ENCODE measurements around the gene XAF1. TPM values are rescaled to one million over a fixed set of nuclear protein-coding genes. Genes with fewer than 3 reads are reported as not detected.

The XAF1 gene
- total RNA-seq, 1 donor from 2014 or later: not detected

DNA sequence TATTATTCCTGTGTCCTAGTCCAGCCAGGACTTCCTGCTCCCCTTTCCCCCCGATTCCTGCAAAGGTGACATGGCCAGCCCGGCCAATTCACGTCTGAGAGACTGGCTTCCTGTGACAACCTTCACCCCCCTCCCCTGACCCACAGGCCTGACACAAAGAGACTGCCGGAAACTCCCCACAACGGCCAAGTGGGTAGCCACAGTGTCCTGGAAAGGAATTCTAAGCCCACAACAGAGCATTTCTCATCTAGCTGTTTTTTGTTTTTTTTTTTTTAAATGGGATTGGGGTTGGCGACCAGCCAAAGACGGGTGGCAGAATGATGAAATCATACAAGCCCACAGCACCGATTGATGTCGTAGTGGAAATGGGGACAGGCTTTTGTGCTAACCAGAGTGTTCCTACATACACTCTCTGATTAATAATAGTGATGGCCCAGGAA, 2.8 kb upstream of the XAF1 start:
- Mint-ChIP-seq H3K9me3 (ENCODE audit: low read depth) (no peaks in the 10 kb centered on the region), H3K36me3 (ENCODE audit: insufficient read depth) (no peaks in the 10 kb centered on the region), H3K27me3 (peaks cover 15% of the 10 kb centered on the region), H3K4me1 (ENCODE audit: low read depth) (no peaks in the 10 kb centered on the region), H3K4me3 (ENCODE audit: low read depth) (no peak overlapping the region), H3K27ac (no peak overlapping the region)
- TF ChIP-seq, protein P1, sequence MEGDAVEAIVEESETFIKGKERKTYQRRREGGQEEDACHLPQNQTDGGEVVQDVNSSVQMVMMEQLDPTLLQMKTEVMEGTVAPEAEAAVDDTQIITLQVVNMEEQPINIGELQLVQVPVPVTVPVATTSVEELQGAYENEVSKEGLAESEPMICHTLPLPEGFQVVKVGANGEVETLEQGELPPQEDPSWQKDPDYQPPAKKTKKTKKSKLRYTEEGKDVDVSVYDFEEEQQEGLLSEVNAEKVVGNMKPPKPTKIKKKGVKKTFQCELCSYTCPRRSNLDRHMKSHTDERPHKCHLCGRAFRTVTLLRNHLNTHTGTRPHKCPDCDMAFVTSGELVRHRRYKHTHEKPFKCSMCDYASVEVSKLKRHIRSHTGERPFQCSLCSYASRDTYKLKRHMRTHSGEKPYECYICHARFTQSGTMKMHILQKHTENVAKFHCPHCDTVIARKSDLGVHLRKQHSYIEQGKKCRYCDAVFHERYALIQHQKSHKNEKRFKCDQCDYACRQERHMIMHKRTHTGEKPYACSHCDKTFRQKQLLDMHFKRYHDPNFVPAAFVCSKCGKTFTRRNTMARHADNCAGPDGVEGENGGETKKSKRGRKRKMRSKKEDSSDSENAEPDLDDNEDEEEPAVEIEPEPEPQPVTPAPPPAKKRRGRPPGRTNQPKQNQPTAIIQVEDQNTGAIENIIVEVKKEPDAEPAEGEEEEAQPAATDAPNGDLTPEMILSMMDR (IDR thresholded peaks at IDR 0.05; ENCODE audit: unreplicated experiment): no peak
- DNase-seq (ENCODE audit: low spot score, unreplicated experiment): no peak

DNA sequence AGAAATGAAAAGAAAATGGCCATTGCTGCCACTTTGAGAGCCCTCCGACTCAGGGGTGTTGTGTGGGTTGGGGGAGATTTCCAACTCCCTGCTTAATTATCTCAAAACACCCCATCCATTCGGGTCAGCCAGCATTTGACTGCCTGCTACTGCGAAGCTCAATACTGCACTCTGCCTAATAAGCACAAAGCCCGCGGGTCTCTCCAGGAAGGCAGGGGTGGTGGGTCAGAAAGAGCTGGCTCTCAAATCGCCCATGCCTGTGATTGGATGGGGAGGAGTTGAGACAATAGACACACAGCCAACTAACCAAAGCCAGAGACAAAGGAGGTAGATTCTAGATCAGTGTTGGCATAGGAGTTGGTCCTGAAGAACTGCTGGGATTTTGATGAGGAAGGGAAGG, 2.3 kb upstream of the XAF1 start:
- Mint-ChIP-seq H3K4me3 (ENCODE audit: low read depth) (no peak overlapping the region), H3K9me3 (ENCODE audit: low read depth) (no peaks in the 10 kb centered on the region), H3K27me3 (peaks cover 18% of the 10 kb centered on the region), H3K27ac (no peak overlapping the region), H3K36me3 (ENCODE audit: insufficient read depth) (no peaks in the 10 kb centered on the region), H3K4me1 (ENCODE audit: low read depth) (no peaks in the 10 kb centered on the region)
- no peak for DNase-seq (ENCODE audit: low spot score, unreplicated experiment)
- TF ChIP-seq, protein P1 (IDR thresholded peaks at IDR 0.05; ENCODE audit: unreplicated experiment): no peak

DNA sequence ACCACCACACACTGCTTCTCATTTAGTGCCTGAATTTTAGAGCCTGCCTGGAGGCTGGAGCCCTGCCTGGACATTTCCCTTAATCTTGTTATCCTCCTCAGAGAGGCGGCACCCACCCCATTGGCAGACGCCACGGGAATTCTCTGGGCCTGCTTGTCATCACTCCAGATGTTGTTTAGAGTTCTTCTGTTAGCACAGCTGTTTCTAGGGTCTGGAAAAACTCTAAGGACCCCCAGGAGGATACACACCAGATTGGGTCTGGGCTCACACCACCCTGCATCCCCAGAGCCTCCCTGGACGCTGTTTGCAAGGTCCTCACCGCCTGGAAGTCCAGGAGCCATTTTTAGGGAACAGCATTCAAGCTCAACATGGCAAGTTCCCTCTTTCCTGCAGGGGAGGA, 565 bp upstream of the XAF1 start:
- Mint-ChIP-seq H3K9me3 (ENCODE audit: low read depth) (no peaks in the 10 kb centered on the region), H3K27me3 (peaks cover 18% of the 10 kb centered on the region), H3K27ac (no peak overlapping the region), H3K4me3 (ENCODE audit: low read depth) (no peak overlapping the region), H3K4me1 (ENCODE audit: low read depth) (no peaks in the 10 kb centered on the region), H3K36me3 (ENCODE audit: insufficient read depth) (no peaks in the 10 kb centered on the region)
- no peak for DNase-seq (ENCODE audit: low spot score, unreplicated experiment)
- TF ChIP-seq, protein P1 (IDR thresholded peaks at IDR 0.05; ENCODE audit: unreplicated experiment): no peak

DNA sequence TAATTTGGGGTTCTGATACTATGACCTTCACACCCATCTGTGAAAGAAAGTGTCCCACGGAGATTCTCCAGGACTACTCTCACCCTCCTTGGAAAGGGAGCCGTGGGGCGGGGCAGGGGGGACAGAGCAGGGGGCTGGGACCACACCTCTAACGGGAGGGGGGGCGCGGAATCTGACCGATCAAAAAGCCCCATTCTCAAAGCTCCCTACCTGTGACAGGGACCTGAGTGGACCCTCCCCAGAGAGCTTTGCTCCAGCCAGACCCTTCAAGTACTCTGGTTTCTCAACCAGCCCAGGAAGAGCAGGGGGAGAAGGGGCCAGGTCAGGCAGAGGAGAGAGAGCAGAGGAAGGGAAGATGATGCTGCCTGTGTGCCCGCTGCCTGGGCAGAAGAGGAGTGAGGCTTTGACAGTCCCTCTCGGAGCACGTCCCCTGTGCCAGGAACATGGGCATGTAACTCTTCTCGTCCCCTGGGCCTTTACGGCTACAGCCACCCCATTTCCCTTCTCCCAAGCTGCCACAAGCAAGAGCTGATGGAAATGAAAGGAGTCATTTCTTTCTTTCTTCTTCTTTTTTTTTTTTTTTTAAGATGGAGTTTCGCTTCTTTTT, 682 bp downstream of the XAF1 start:
- no peak for DNase-seq (ENCODE audit: low spot score, unreplicated experiment)
- Mint-ChIP-seq H3K27ac (no peak overlapping the region), H3K4me3 (ENCODE audit: low read depth) (no peak overlapping the region), H3K4me1 (ENCODE audit: low read depth) (no peaks in the 10 kb centered on the region), H3K9me3 (ENCODE audit: low read depth) (no peaks in the 10 kb centered on the region), H3K27me3 (peaks cover 18% of the 10 kb centered on the region), H3K36me3 (ENCODE audit: insufficient read depth) (no peaks in the 10 kb centered on the region)
- TF ChIP-seq, protein P1 (IDR thresholded peaks at IDR 0.05; ENCODE audit: unreplicated experiment): no peak

DNA sequence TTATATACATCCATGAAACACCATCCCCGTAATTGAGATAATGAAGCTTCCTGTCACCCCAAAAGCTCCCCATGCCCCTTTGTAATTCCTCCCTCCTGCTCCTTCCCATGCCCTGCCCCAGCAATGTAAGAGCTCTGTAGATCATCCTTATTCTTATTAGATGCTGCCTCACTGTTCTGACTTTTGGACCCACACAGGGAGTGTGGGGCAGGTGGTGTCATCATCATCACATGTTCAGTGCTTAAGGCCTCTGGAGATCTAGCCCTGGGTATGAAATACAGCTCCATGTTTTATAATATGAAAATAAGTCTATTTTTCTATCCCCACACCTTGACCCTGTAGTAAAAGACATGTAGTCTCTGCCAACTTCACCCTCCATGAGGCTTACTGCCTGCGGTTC, 1.9 kb downstream of the XAF1 start:
- H3K27ac Mint-ChIP-seq: no peak overlapping the region
- no peaks in the 10 kb centered on the region for H3K9me3 Mint-ChIP-seq (ENCODE audit: low read depth)
- H3K27me3 Mint-ChIP-seq: peaks cover 22% of the 10 kb centered on the region
- no peaks in the 10 kb centered on the region for H3K4me1 Mint-ChIP-seq (ENCODE audit: low read depth)
- H3K4me3 Mint-ChIP-seq (ENCODE audit: low read depth): no peak overlapping the region
- no peaks in the 10 kb centered on the region for H3K36me3 Mint-ChIP-seq (ENCODE audit: insufficient read depth)
- no peak for DNase-seq (ENCODE audit: low spot score, unreplicated experiment)
- TF ChIP-seq, protein P1 (IDR thresholded peaks at IDR 0.05; ENCODE audit: unreplicated experiment): no peak
